GM12878 (cell line): Measurements from ENCODE around the gene TPP2. TPM values are rescaled to one million over a fixed set of nuclear protein-coding genes. Genes with fewer than 3 reads are reported as not detected.

Source experiments
- ATAC-seq: fragments of 200-7000 bp; cut with Tn5 transposase; 3 replicates; pipeline ENCODE4 v1.9.1; 2020; ENCODE audit warnings: mild to moderate bottlenecking, moderate library complexity
- BruUV-seq: library from RNA; stranded (reverse); fragments of 400-500 nt; replicated peaks from 2 replicates; lab custom pipeline; 2021; lab: Mats Ljungman, UMichigan
- CTCF ChIA-PET: fragments of 300-600 bp; sonication (Branson Sonifier 250); formaldehyde crosslinking; extraction: SDS; loops from one replicate; lab custom pipeline; 2021; ENCODE audit warnings: inconsistent platforms; lab: Yijun Ruan, JAX
- POLR2A ChIA-PET: fragments of 350-600 bp; formaldehyde crosslinking; extraction: SDS; loops from one replicate; lab custom pipeline; 2021; ENCODE audit warnings: inconsistent platforms; lab: Charles Lee
- RAD21 ChIA-PET: fragments of 300-600 bp; sonication (Branson Sonifier 250); formaldehyde crosslinking; loops from one replicate; lab custom pipeline; 2023; ENCODE audit warnings: antibody characterized with exemption; ENCODE audit not compliant: unreplicated experiment; lab: Charles Lee
- SMC1A ChIA-PET: fragments of 300-600 bp; sonication (Branson Sonifier 250); formaldehyde crosslinking; loops from one replicate; lab custom pipeline; 2023; ENCODE audit not compliant: unreplicated experiment, uncharacterized antibody; lab: Charles Lee
- DNase-seq: peaks from one replicate; pipeline ENCODE4 v3.0.0-alpha.2; 2011; ENCODE audit warnings: low read depth, low spot score
- FAIRE-seq: peaks from 3 replicates; lab custom pipeline; 2011; peaks lifted over from hg19 to GRCh38; lab: Jason Lieb, UNC
- H2AFZ ChIP-seq: 2 replicates; pipeline ENCODE4 v1.6.0; 2011; ENCODE audit warnings: low read depth, low read length, control low read depth; ENCODE audit not compliant: control insufficient read depth
- H3K27ac ChIP-seq: 2 replicates; pipeline ENCODE4 v1.5.1; 2011; ENCODE audit warnings: control low read depth; ENCODE audit not compliant: control insufficient read depth, insufficient read depth
- H3K27me3 ChIP-seq, 2 experiments: replicated peaks in 1 of 2; 2 replicates each; pipeline versions ENCODE4 v1.6.0 to v1.6.1; 2011; ENCODE audit warnings: low read length in 1 of 2; ENCODE audit not compliant: control insufficient read depth in 2 of 2, insufficient read depth in 2 of 2
- H3K36me3 ChIP-seq, 2 experiments: 2 replicates each; pipeline ENCODE4 v1.5.1; 2011; ENCODE audit warnings: low read length in 1 of 2; ENCODE audit not compliant: control insufficient read depth in 2 of 2, insufficient read depth in 2 of 2
- H3K4me1 ChIP-seq: 2 replicates; pipeline ENCODE4 v1.6.1; 2011; ENCODE audit warnings: mild to moderate bottlenecking, low read length, moderate library complexity, mixed read lengths; ENCODE audit not compliant: control insufficient read depth, insufficient read depth
- H3K4me2 ChIP-seq: 2 replicates; pipeline ENCODE4 v1.6.0; 2011; ENCODE audit warnings: control low read depth; ENCODE audit not compliant: control insufficient read depth, insufficient read depth
- H3K4me3 ChIP-seq: fragments of 200-600 bp; sonication (generic); 2 replicates; pipeline ENCODE4 v1.5.1; 2016
- H3K79me2 ChIP-seq: 2 replicates; pipeline ENCODE4 v1.6.0; 2011; ENCODE audit warnings: low read length; ENCODE audit not compliant: control insufficient read depth, insufficient read depth
- H3K9ac ChIP-seq: 2 replicates; pipeline ENCODE4 v1.8.0; 2011; ENCODE audit warnings: low read length, control low read depth, mixed read lengths; ENCODE audit not compliant: control insufficient read depth, insufficient read depth
- H3K9me3 ChIP-seq: replicated peaks from 3 replicates; pipeline ENCODE4 v1.5.1; 2011; ENCODE audit warnings: mild to moderate bottlenecking, low read length; ENCODE audit not compliant: control insufficient read depth, insufficient read depth
- H4K20me1 ChIP-seq: 2 replicates; pipeline ENCODE4 v1.6.0; 2011; ENCODE audit not compliant: control insufficient read depth, insufficient read depth
- GATAD2B ChIP-seq: fragments of 450-650 bp; conservative IDR thresholded peaks from 2 replicates; pipeline ENCODE4 v1.6.1; 2017; ENCODE audit warnings: low read depth, mild to moderate bottlenecking, moderate library complexity
- NRF1 ChIP-seq: conservative IDR thresholded peaks from 2 replicates; pipeline ENCODE4 v1.6.1; 2011; ENCODE audit warnings: mild to moderate bottlenecking, low read depth, low read length, improper control_type of control experiment
- ZNF24 ChIP-seq: fragments of 450-650 bp; IDR thresholded peaks from 2 replicates; pipeline ENCODE4 v1.6.1; 2017; ENCODE audit warnings: antibody characterized with exemption, mild to moderate bottlenecking
- WGBS: methylation state at CpG from one replicate; pipeline ENCODE4 v1.1.6; 2016; ENCODE audit warnings: low lambda C conversion rate; ENCODE audit not compliant: insufficient replicate concordance, insufficient coverage; ENCODE audit errors: missing lambda C conversion rate; 5-methylcytosine and 5-hydroxymethylcytosine counted together
- in situ Hi-C: fragments of 300-500 bp; cut with MboI; formaldehyde crosslinking; loops from 9 replicates; pipeline ENCODE4 v1.14.3; 2018; ENCODE audit warnings: mixed read lengths
- intact Hi-C: fragments of 100-400 bp; cut with micrococcal nuclease; formaldehyde crosslinking; loops from one replicate; pipeline ENCODE4 v1.14.2; 2022; ENCODE audit not compliant: unreplicated experiment
- polyA plus RNA-seq, 11 experiments: library from polyadenylated mRNA; depleted of rRNA in 4 of 11; unstranded in 6 of 11; stranded (reverse) in 5 of 11; fragments of >200 nt; fragmentation: Nextera tagmentation in 4 of 11; fragmentation: Illumina TruSeq in 1 of 11; extraction: Ambion mirVana in 4 of 11; extraction: Trizol in 1 of 11; gene quantifications; 1 replicate in 1 of 11; 2 replicates in 10 of 11; pipeline versions ENCODE4 v1.2.1 to v1.2.3, GENCODE V29; 2011 to 2016; ENCODE audit warnings: inconsistent platforms in 2 of 11, missing spikeins in 2 of 11, low read depth in 1 of 11
- total RNA-seq, 4 experiments: library from RNA; depleted of rRNA in 3 of 4; stranded (reverse); fragments of >200 nt in 3 of 4; fragmentation: Illumina TruSeq in 1 of 4; extraction: Trizol in 1 of 4; gene quantifications; 2 replicates each; pipeline versions ENCODE4 v1.2.1 to v1.2.3, GENCODE V29; 2013 to 2021
- TF ChIP-seq, protein P1 (sequence below), 3 experiments: IDR thresholded peaks in 2 of 3; conservative IDR thresholded peaks in 1 of 3; 2 replicates each; pipeline ENCODE4 v1.5.1; 2011; ENCODE audit warnings: low read depth in 3 of 3, low read length in 3 of 3, mild to moderate bottlenecking in 3 of 3, control low read depth in 2 of 3, moderate library complexity in 2 of 3, inconsistent platforms in 1 of 3, mixed read lengths in 1 of 3; ENCODE audit not compliant: control insufficient read depth in 2 of 3, insufficient read depth in 1 of 3; ENCODE audit errors: extremely low read depth in 1 of 3
- TF ChIP-seq, protein P2 (sequence below): IDR thresholded peaks from 2 replicates; pipeline ENCODE4 v1.6.1; 2011; ENCODE audit warnings: mild to moderate bottlenecking, low read depth, low read length, moderate library complexity; ENCODE audit not compliant: insufficient replicate concordance
- TF ChIP-seq, protein P3 (sequence below): fragments of 450-650 bp; IDR thresholded peaks from 2 replicates; pipeline ENCODE4 v1.6.1; 2018; ENCODE audit warnings: borderline replicate concordance, mild to moderate bottlenecking; ENCODE audit not compliant: partially characterized antibody

The TPP2 gene
- total and polyA plus RNA-seq, 10 of the 15 experiments (the other 5 are each of a cell fraction or from before 2014, with no cell fraction given) = 18.4 to 82.3 (median 55.4) TPM

DNA sequence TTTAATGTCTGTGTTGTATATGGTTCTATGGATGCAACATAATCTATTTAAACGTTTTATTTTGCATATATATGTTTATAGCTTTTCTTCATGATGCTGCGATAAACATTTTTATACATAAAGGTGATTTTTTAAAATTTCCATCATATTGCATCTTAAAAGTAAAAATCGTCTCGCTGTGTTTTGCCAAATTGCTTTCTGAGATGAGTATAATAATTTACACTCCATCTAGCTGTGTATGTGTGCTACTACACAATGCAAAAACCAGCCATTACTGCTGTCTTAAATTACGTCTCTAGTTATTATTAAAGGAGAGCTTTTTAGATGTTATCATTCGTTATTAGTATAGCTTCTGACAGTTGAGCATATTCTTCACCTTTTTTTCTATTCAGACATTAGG is 60.8 kb downstream of the TPP2 start:
- H3K4me3 ChIP-seq = no peak overlapping the region
- ChIA-PET SMC1A (interaction anchor here (1.0 to 1.1 kb wide), 3 partner anchors 66 to 213 kb away, joined by 3 to 4 read pairs (median 4); no protein-coding TSS in a partner anchor), CTCF (interaction anchor here (0.6 to 1.2 kb wide), 5 partner anchors 9 to 66 kb away, joined by 3 to 4 read pairs (median 3); no protein-coding TSS in a partner anchor), RAD21 (no interaction called here), POLR2A (interaction anchor here (0.6 kb wide), 1 partner anchor 99 kb away, joined by 3 read pairs; no protein-coding TSS in a partner anchor)
- no peaks in the 10 kb centered on the region for H4K20me1 ChIP-seq
- BruUV-seq = no TSS peak
- no peaks in the 10 kb centered on the region for H3K4me1 ChIP-seq
- peaks cover 1% of the 10 kb centered on the region; the same call in 2 of the 3 replicates for H3K9me3 ChIP-seq
- H3K27ac ChIP-seq = no peak overlapping the region
- H3K9ac ChIP-seq = no peak overlapping the region
- in situ Hi-C loops (no loop called here), intact Hi-C loops (no loop called here)
- DNase-seq = no peak
- peaks cover 6 to 30% of the 10 kb centered on the region in 2 experiments for H3K36me3 ChIP-seq
- no peak for ATAC-seq
- FAIRE-seq = no peak
- H3K27me3 ChIP-seq = no peaks in the 10 kb centered on the region
- no peak for TF ChIP-seq GATAD2B
- TF ChIP-seq, protein P1, sequence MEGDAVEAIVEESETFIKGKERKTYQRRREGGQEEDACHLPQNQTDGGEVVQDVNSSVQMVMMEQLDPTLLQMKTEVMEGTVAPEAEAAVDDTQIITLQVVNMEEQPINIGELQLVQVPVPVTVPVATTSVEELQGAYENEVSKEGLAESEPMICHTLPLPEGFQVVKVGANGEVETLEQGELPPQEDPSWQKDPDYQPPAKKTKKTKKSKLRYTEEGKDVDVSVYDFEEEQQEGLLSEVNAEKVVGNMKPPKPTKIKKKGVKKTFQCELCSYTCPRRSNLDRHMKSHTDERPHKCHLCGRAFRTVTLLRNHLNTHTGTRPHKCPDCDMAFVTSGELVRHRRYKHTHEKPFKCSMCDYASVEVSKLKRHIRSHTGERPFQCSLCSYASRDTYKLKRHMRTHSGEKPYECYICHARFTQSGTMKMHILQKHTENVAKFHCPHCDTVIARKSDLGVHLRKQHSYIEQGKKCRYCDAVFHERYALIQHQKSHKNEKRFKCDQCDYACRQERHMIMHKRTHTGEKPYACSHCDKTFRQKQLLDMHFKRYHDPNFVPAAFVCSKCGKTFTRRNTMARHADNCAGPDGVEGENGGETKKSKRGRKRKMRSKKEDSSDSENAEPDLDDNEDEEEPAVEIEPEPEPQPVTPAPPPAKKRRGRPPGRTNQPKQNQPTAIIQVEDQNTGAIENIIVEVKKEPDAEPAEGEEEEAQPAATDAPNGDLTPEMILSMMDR (IDR thresholded peaks at IDR 0.05 in 2 of 3, conservative IDR thresholded peaks at IDR 0.05 in 1 of 3; ENCODE audit: control insufficient read depth in 2 of 3, extremely low read depth in 1 of 3, insufficient read depth in 1 of 3, low read depth in 3 of 3, low read length in 3 of 3) = peak in 1 of 3 experiments; percentile 12; a peak in 2 of 6 replicates
- TF ChIP-seq, protein P2, sequence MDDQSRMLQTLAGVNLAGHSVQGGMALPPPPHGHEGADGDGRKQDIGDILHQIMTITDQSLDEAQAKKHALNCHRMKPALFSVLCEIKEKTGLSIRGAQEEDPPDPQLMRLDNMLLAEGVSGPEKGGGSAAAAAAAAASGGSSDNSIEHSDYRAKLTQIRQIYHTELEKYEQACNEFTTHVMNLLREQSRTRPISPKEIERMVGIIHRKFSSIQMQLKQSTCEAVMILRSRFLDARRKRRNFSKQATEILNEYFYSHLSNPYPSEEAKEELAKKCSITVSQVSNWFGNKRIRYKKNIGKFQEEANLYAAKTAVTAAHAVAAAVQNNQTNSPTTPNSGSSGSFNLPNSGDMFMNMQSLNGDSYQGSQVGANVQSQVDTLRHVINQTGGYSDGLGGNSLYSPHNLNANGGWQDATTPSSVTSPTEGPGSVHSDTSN = no peak
- TF ChIP-seq, protein P3, sequence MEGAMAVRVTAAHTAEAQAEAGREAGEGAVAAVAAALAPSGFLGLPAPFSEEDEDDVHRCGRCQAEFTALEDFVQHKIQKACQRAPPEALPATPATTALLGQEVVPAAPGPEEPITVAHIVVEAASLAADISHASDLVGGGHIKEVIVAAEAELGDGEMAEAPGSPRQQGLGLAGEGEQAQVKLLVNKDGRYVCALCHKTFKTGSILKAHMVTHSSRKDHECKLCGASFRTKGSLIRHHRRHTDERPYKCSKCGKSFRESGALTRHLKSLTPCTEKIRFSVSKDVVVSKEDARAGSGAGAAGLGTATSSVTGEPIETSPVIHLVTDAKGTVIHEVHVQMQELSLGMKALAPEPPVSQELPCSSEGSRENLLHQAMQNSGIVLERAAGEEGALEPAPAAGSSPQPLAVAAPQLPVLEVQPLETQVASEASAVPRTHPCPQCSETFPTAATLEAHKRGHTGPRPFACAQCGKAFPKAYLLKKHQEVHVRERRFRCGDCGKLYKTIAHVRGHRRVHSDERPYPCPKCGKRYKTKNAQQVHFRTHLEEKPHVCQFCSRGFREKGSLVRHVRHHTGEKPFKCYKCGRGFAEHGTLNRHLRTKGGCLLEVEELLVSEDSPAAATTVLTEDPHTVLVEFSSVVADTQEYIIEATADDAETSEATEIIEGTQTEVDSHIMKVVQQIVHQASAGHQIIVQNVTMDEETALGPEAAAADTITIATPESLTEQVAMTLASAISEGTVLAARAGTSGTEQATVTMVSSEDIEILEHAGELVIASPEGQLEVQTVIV = no peak
- no peak for TF ChIP-seq ZNF24
- no peak for TF ChIP-seq NRF1
- H3K79me2 ChIP-seq = no peaks in the 10 kb centered on the region
- H3K4me2 ChIP-seq = no peak overlapping the region
- WGBS = 84% methylated on average over 6 of the region's 6 CpGs
- H2AFZ ChIP-seq = no peak overlapping the region
